NT2/D1 (cell line): ENCODE measurements around the gene TPM1.

Experiments
- DNase-seq: peaks from one replicate; pipeline ENCODE4 v3.0.0-alpha.2; 2011; ENCODE audit warnings: low read depth, low spot score
- H3K27me3 ChIP-seq: 2 replicates; pipeline ENCODE4 v1.6.0; 2011; ENCODE audit warnings: mild to moderate bottlenecking; ENCODE audit not compliant: insufficient read length, insufficient read depth
- H3K36me3 ChIP-seq: 2 replicates; pipeline ENCODE4 v1.6.1; 2011; ENCODE audit warnings: mild to moderate bottlenecking, low read length, mixed read lengths; ENCODE audit not compliant: insufficient read depth, insufficient read length
- H3K4me1 ChIP-seq: 2 replicates; pipeline ENCODE4 v1.5.1; 2011; ENCODE audit not compliant: insufficient read depth, insufficient read length
- H3K4me3 ChIP-seq: 2 replicates; pipeline ENCODE4 v1.5.1; 2011; ENCODE audit warnings: low read depth; ENCODE audit not compliant: insufficient read length
- H3K9ac ChIP-seq: 2 replicates; pipeline ENCODE4 v1.6.0; 2011; ENCODE audit warnings: low read depth; ENCODE audit not compliant: insufficient read length
- H3K9me3 ChIP-seq: 2 replicates; pipeline ENCODE4 v1.5.1; 2011; ENCODE audit warnings: mild to moderate bottlenecking, low read length; ENCODE audit not compliant: insufficient read depth
- SUZ12 ChIP-seq: IDR thresholded peaks from 2 replicates; pipeline ENCODE4 v1.6.1; 2011; ENCODE audit not compliant: insufficient read length, insufficient read depth; ENCODE audit errors: extremely low read depth
- YY1 ChIP-seq: IDR thresholded peaks from 2 replicates; pipeline ENCODE4 v1.6.1; 2011; ENCODE audit not compliant: insufficient read length, insufficient read depth
- ZNF274 ChIP-seq: IDR thresholded peaks from 2 replicates; pipeline ENCODE4 v1.6.1; 2011; ENCODE audit warnings: mild to moderate bottlenecking, low read depth, low read length

Gene TPM1

DNA sequence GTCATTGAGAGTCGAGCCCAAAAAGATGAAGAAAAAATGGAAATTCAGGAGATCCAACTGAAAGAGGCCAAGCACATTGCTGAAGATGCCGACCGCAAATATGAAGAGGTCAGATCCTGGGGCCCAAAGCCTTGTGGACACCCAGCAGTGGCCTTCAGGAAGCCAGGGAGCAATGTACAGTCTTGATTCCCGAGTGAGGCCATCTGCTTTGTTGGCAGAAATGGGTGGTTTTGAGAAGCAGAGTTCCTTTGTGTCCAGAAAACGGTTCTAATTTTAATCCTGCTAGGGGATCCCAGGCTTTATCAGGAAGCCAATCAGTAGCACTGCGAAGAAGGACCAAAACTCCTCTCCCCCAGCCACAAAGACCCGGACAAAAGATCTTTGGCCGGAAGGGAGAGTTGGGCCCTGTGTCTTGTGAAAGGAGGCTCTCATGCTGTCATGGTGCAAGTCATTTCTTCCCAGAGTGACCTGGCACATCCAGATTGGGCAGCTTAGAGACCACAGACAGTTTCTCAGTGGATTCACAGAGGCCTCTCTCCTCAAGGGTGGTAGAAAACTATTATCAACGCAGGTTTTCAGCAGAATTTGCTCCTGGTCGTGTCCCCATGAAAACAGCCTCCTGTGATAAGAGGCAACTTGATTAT is 17.1 kb downstream of the TPM1 start:
- H3K27me3 ChIP-seq: no peaks in the 10 kb centered on the region
- no peaks in the 10 kb centered on the region for H3K9me3 ChIP-seq
- H3K36me3 ChIP-seq: peaks cover 98% of the 10 kb centered on the region
- H3K9ac ChIP-seq: no peak overlapping the region
- no peaks in the 10 kb centered on the region for H3K4me1 ChIP-seq
- H3K4me3 ChIP-seq: no peak overlapping the region
- no peak for DNase-seq
- TF ChIP-seq SUZ12 (no peak), YY1 (no peak)

DNA sequence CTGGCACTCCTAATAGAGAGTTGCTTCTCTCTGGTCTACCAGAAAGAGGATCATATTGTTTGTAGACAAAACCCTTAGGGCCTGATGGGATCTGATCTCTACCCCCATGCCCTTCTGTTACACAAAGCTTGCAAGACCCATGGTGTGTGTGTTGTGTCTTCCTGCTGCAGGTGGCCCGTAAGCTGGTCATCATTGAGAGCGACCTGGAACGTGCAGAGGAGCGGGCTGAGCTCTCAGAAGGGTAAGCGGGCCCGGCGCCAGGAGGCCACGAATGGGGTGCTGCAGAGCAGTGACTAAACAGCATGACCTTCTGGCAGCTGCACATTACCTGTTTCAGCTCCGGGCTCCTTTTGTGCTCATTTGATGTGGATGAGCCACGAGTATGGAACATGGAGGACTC is 18.2 kb downstream of the TPM1 start:
- Histone ChIP-seq H3K9ac (no peak overlapping the region), H3K27me3 (no peaks in the 10 kb centered on the region), H3K36me3 (peaks cover 98% of the 10 kb centered on the region), H3K4me3 (no peak overlapping the region), H3K9me3 (no peaks in the 10 kb centered on the region), H3K4me1 (no peaks in the 10 kb centered on the region)
- TF ChIP-seq ZNF274 (no peak), SUZ12 (no peak), YY1 (no peak)
- no peak for DNase-seq

DNA sequence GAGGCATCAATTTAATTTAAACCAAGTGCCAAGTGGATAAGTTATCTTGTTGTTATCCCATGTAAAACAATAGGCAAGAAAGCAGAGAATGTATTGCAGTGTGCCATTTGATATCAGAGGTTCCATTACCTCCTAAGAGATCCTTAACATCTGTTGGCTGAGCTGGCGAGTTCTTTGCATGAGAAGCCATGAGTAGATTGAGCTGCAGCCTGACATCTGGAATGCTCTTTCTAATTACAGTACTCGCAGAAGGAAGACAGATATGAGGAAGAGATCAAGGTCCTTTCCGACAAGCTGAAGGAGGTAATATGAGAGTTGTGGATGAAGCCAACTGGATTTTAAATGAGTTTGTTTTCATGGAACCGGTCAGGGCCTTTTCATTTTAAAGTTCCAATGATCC is 19.4 kb downstream of the TPM1 start:
- H3K4me3 ChIP-seq: no peak overlapping the region
- no peaks in the 10 kb centered on the region for H3K27me3 ChIP-seq
- H3K4me1 ChIP-seq: no peaks in the 10 kb centered on the region
- H3K36me3 ChIP-seq: peaks cover 99% of the 10 kb centered on the region
- no peak for DNase-seq
- TF ChIP-seq YY1 (no peak), ZNF274 (no peak), SUZ12 (no peak)
- no peaks in the 10 kb centered on the region for H3K9me3 ChIP-seq
- H3K9ac ChIP-seq: no peak overlapping the region

DNA sequence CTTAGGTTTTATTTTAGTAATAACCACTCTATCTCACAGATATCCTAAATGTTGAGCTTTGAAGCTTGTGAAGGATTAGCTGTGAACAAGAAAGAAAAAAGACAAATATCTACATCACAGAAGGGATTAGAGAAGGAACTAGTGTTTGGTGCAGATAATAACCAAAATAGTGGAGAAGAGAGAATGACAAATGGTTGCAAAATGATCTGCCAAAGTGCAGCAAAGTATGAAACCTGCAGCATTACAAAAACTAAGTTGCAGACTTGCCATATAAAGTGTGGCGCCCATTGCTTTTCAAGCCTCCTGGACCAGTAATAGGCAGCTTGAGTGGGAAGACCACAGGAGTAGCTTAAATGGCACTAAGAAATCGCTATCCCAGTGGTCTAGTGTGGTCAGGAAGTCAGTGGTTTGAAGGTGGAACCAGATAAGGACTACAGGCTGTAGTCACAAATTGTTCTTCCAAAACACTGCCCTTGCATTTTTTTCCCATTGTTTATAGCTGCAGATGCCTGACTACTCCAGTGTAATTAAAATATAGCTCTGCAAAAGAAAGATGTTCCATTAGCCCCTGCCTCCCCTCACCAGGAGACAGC is 20.7 kb downstream of the TPM1 start:
- Histone ChIP-seq H3K9me3 (no peaks in the 10 kb centered on the region), H3K27me3 (no peaks in the 10 kb centered on the region), H3K4me1 (no peaks in the 10 kb centered on the region), H3K9ac (no peak overlapping the region), H3K36me3 (peaks cover 99% of the 10 kb centered on the region), H3K4me3 (no peak overlapping the region)
- no peak for TF ChIP-seq ZNF274
- no peak for TF ChIP-seq YY1
- TF ChIP-seq SUZ12: no peak
- DNase-seq: no peak

DNA sequence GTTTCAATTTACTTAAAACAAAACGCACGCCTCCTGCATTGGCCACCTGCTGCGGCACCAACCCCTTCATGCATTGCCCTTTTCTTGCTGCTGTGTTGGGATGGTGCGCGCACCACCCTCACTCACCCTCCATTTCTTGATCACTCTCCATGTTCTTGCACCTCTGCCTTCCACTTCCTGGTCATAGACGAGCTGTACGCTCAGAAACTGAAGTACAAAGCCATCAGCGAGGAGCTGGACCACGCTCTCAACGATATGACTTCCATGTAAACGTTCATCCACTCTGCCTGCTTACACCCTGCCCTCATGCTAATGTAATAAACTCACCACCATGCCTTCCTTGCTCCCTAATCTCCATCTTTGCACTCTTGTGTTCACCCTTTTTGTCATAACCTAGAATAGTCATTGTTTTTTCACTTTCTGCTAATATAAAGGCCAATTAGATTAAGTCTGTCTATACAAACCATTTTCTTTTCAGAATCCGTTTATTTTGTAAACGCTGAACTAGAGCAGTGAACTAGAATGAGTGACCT is 21.4 kb downstream of the TPM1 start:
- H3K9ac ChIP-seq: no peak overlapping the region
- no peak for DNase-seq
- no peaks in the 10 kb centered on the region for H3K4me1 ChIP-seq
- H3K9me3 ChIP-seq: no peaks in the 10 kb centered on the region
- no peak overlapping the region for H3K4me3 ChIP-seq
- TF ChIP-seq SUZ12: no peak
- no peak for TF ChIP-seq YY1
- TF ChIP-seq ZNF274: no peak
- peaks cover 98% of the 10 kb centered on the region for H3K36me3 ChIP-seq
- no peaks in the 10 kb centered on the region for H3K27me3 ChIP-seq

DNA sequence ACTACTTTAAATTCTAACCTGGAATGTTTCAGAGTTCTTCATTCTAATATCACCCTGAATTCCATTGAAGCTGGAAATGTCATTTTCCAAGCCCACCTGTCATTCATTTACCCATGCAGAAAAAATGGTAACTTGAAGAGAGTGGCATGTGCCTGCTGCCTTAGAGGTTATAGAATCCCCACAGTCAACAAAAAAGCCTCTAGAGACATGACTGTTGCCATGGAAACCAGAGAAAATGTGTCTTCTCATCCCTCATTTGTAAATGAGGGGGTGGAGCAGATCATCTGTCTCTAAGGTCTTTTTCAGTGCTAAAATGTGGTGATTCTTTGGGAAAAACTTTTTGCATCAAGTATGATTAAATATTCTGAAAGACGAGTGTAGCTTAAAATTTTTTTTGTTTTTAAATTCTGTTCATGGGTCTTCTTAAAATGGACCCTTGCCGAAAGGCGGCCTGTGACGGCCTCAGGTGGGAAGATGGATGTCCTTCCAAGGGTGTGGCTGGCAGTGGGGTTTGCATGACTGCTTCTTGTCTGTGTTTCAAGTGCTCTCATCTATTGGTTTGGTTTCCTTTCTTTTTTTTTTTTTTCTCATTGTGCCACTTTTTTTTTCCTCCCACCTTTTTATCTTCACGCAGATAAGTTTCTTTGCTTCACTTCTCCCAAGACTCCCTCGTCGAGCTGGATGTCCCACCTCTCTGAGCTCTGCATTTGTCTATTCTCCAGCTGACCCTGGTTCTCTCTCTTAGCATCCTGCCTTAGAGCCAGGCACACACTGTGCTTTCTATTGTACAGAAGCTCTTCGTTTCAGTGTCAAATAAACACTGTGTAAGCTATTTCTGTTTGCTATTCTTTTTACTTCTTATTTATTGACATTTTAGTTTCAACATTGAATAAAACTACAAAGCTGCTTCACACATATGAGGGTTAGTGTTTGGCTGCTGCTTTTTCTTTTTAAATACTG is 23.0 kb downstream of the TPM1 start:
- H3K9ac ChIP-seq: no peak overlapping the region
- H3K4me1 ChIP-seq: no peaks in the 10 kb centered on the region
- H3K4me3 ChIP-seq: no peak overlapping the region
- TF ChIP-seq YY1: no peak
- H3K36me3 ChIP-seq: peaks cover 97% of the 10 kb centered on the region
- H3K27me3 ChIP-seq: no peaks in the 10 kb centered on the region
- H3K9me3 ChIP-seq: no peaks in the 10 kb centered on the region
- DNase-seq: no peak

DNA sequence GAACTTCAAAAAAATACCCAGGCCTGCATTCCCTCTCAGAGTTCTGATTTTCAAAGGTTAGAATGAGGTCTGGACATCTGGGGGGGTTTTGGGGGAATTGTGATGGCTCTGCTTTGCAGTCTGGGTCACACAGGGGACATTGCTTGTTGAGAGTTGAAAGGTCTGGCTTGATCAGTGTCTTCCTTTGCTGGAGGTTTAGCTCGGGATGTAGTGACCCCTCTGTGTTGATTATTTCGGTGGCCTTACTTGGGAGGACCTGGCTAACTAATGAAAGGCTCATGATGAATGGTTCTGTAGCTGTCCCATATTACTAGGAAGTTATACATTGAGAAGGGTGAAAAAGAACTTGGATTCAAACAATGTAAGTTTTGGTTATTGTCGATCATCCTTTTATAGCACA is 23.7 kb downstream of the TPM1 start:
- no peak overlapping the region for H3K9ac ChIP-seq
- no peak overlapping the region for H3K4me3 ChIP-seq
- no peak for DNase-seq
- peaks cover 97% of the 10 kb centered on the region for H3K36me3 ChIP-seq
- H3K27me3 ChIP-seq: no peaks in the 10 kb centered on the region
- TF ChIP-seq ZNF274: no peak
- TF ChIP-seq SUZ12: no peak
- TF ChIP-seq YY1: no peak
- H3K9me3 ChIP-seq: no peaks in the 10 kb centered on the region
- H3K4me1 ChIP-seq: no peaks in the 10 kb centered on the region
